NCI-H1048 (cell line): Measurements from ENCODE around the gene STRIP2.
"Not testable (repeated sequence)": the region's sequence is repeated elsewhere in the genome, so short reads cannot be mapped to it uniquely, and the experiment has no call there.

Experiments
- DNase-seq: peaks from one replicate; lab custom pipeline; 2025; lab: John Stamatoyannopoulos, UW

STRIP2 gene

GRCh38 chr7:129530795-129531391, 96.7 kb downstream of the STRIP2 start:
- no peak for DNase-seq

- DNase-seq: no peak
Observed at GRCh38 chr7:129531721-129532120, 97.5 kb downstream of the STRIP2 start.

- DNase-seq: no peak
Observed at GRCh38 chr7:129532375-129532774, 98.1 kb downstream of the STRIP2 start.

GRCh38 chr7:129534558-129535274, 100.5 kb downstream of the STRIP2 start:
- DNase-seq: not testable (repeated sequence)

GRCh38 chr7:129535896-129536295, 101.7 kb downstream of the STRIP2 start:
- no peak for DNase-seq

- DNase-seq: no peak
Observed at GRCh38 chr7:129536323-129536722, 102.1 kb downstream of the STRIP2 start.
